Measurements from ENCODE around the gene SPECC1.

DNA sequence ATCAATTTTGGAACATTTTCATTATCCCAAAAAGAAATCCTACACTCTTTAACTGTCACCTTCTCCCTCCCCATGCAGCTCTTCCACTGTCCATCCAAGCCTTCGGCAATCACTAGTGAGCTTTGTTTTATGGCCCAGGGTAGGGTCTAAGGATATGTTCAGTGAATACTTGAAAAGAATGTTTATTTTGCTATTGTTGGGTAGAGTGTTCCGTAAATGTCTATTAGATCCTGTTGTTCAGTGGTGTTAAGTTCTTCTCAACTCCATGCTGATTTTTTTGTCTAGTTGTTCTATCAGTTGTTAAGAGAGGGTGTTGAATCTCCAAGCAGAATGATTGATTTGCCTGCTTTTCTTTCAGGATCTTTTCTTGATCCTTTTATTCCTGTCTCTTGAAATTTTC is 29.9 kb downstream of the SPECC1 start:
- TF ChIP-seq, protein P1, sequence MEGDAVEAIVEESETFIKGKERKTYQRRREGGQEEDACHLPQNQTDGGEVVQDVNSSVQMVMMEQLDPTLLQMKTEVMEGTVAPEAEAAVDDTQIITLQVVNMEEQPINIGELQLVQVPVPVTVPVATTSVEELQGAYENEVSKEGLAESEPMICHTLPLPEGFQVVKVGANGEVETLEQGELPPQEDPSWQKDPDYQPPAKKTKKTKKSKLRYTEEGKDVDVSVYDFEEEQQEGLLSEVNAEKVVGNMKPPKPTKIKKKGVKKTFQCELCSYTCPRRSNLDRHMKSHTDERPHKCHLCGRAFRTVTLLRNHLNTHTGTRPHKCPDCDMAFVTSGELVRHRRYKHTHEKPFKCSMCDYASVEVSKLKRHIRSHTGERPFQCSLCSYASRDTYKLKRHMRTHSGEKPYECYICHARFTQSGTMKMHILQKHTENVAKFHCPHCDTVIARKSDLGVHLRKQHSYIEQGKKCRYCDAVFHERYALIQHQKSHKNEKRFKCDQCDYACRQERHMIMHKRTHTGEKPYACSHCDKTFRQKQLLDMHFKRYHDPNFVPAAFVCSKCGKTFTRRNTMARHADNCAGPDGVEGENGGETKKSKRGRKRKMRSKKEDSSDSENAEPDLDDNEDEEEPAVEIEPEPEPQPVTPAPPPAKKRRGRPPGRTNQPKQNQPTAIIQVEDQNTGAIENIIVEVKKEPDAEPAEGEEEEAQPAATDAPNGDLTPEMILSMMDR (IDR thresholded peaks at IDR 0.05), result no peak
- TF ChIP-seq POLR2A (IDR thresholded peaks at IDR 0.05), result no peak
